Islet of Langerhans (tissue), 1 donor: Measurements from ENCODE around the gene RNF152.
"Not testable (repeated sequence)": the region's sequence is repeated elsewhere in the genome, so short reads cannot be mapped to it uniquely, and the experiment has no call there.

Experiments used
- FAIRE-seq: peaks from one replicate; lab custom pipeline; 2011; peaks lifted over from hg19 to GRCh38; lab: Jason Lieb, UNC

Gene RNF152

DNA sequence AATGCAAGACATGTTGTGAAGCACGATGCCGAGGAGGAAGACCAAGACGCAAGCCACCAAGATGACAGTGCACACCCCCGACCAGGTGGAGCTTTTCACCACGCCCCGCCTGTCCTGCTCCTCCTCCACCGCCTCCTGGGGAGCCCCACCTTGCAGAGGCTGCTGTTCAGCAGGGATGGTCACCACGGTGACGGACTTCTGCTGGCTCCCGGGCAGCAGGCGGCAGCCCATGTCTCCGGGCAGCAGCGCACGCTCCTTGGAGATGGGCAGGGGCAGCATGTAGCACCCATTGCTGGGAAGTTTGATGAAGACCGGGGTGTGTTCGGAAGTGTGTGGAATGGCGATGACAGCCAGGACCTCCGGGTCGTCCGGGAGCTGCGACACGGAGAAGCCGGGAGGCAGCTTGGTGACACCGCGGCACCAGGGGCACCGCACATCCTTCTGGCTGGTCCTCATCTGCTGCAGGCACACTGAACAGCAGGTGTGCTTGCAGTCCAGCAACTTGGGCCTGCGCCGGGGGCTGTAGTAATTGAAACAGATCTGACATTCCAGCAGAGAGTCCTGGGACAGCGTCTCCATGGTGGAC, 76.8 kb downstream of the RNF152 start:
- FAIRE-seq, result no peak

DNA sequence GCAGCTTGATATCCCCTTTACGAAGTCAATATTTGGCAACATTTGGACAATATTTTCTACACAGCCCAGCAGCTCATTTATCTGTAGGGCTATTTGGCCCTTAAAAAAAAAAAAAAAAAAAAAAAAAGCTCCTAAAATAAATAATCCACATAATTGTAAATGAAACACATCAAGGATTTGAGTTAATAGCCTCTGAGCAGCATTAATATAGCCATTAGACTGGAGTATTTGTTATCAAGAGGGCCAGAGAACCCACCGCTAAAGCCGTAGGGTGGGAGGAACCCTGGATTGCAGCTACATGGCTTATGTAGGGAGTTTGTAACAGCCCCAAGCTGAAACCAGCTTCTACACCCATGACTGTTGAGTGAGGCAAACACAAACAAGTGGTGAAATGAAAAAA, 84.5 kb downstream of the RNF152 start:
- FAIRE-seq, result no peak

DNA sequence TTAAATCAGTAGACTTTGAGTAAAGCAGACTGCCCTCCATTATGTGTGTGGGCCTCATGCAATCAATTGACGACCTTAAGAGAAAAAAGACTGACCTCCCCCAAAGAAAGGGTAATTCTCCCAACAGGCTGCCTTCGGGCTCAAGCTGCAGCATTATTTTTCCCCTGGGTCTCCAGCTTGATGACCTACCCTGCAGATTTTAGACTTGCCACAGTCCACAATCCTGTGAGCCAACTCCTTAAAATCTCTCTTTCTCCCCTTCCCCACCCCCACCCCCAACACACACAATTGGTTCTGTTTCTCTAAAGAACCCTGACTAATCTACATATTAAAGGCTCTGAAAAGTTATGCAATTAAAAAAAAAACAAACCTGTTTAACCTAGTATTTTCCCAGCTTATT, 89.4 kb downstream of the RNF152 start:
- no peak for FAIRE-seq

DNA sequence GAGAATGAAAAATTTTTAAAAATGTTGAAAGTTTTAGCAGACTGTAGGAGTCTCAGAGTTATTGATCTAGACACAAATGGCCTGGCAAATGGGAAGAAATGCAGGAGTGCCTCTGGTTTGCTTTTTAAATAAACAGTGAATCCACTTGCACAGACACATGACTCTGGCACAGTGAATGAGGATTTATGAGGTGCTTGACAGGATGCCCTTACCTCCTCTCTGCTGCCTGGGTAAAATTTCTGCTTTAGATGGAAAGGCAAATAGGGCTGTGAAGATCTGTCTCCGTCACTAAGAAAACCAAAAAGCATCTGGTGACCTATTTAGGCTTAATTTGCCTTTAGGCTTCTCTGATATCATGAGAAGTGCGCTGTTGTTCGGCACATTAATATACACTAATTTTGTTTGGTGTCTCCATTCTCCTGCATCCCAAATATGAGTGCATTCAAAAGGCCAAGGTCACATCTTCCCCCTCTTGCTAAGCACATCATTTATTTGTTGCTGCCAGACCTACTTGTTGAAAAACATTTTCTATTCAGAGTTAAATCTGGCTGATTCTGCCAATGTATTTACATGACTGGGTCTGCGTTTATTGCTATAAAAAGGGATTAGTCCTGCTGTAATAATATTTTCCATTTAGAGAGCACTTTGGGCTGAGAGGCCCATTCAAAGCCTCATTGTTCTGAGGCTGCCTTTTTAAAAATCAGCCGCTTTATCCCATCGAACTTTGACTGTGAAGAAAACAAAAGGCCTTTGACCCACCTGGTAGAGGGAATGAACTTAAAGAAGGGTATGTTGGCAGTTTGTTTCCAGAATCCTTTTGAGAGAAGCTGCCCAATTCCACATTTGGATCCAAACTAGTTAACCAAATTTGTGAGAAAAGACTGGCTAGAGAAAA, 94.9 kb downstream of the RNF152 start:
- FAIRE-seq, result no peak

DNA sequence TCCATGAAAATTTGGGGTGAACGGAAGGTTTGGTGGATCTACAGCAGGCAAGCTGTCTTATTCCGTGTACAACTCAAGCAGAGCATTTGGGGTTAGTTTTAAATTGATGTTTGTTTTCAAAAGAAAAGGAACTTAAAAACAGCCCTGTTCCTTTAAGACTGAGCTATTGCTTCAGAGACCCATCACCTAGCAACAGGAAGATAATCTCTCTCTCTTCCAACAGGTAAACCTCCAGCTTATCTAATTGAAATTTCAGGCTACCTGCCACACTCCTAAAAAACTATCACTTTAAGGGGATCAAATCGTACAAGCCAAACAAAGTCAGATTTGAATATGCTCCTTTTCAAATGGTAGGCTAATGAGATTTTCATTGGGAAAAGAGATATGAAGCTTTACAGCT, 101.8 kb downstream of the RNF152 start:
- peak; percentile 87 for FAIRE-seq

DNA sequence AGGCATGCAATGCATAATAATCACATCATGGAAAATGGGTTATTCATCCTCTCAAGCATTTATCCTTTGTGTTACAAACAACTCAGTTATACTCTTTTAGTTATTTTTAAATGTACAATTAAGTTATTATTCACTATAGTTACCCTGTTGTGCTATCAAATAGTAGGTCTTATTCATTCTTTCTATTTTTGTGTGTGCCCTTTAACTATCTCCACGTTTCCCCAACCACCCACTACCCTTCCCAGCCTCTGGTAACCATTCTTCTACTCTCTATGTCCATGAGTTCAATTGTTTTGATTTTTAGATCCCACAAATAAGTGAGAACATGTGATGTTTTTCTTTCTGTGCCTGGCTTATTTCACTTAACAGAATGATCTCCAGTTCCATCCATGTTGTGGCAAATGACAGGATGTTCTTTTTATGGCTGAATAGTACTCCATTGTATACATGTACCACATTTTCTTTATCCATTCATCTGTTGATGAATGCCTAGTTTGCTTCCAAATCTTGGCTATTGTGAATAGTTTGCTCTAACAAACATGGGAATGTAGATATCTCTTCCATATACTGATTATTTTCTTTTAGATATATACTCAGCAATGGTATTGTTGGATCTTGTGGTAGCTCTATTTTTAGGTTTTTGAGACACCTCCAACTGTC, 105.7 kb downstream of the RNF152 start:
- not testable (repeated sequence) for FAIRE-seq

DNA sequence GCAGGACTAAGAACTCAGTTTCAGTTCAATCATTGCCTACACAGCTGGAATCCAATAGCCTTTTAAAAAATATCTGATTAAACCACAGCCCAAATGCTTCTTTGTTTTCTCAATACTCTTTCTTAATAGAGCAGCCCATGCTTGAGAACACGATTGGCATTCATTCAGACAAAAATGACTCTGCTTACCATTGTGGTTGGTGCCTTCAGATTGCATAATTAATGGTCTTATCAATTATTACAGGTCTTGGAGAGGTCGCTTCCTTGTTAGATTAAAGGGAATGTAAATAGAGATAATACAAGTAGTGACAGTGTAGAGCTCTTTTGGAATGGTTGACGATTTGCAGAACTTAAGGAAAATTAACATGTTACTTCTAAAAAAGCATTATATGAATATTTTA, 107.2 kb downstream of the RNF152 start:
- FAIRE-seq, result no peak

DNA sequence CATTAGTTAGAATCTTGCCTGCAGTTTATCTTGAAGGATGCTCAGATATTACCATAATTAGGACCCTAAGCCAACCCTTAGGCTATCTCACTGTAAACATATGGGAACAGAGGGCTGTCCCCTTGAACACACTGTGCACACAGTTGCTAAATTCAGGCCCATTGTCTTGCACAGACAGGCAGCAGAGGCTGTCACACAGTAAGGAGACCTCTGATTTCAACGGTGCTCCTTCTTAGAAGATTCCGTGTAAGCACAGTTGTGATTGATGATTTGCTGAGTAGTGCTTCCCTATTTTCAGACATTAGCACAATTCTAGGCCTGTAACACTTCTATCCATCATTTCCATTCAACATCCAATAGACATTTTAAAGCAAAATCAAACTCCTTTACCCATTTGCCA, 108.0 kb downstream of the RNF152 start:
- no peak for FAIRE-seq

DNA sequence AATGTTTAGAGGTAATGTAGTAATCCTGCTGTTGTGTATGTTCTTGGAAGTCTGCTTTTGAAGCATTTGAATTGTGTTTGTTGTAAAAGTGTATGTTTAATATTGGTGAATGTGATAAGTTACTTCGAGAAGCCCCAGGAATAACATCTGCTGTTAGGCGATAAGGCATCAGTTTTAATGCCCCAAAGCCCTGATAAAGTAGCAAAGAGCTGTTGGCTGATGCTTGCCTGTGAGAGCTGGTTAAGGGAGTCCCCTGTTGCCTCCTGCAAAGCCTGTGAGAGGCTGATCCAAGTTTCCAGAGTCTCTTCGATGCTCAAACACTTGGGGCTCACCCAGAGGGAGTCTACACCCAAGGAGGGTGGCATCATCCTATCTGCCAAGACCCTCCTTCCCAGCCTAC, 110.3 kb downstream of the RNF152 start:
- no peak for FAIRE-seq

DNA sequence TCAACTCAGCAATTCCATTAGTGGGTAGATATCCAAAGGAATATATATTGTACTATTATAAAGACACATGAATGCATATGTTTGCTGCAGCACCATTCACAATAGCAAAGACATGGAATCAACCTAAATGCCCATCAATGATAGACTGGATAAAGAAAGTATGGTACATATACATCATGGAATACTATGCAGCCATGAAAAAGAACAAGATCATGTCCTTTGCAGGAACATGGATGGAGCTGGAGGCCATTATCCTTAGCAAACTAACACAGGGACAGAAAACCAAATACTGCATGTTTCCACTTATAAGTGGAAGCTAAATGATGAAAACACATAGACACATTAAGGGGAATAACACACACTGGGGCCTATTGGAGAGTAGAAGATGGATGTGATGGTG, 116.6 kb downstream of the RNF152 start:
- FAIRE-seq, result not testable (repeated sequence)

DNA sequence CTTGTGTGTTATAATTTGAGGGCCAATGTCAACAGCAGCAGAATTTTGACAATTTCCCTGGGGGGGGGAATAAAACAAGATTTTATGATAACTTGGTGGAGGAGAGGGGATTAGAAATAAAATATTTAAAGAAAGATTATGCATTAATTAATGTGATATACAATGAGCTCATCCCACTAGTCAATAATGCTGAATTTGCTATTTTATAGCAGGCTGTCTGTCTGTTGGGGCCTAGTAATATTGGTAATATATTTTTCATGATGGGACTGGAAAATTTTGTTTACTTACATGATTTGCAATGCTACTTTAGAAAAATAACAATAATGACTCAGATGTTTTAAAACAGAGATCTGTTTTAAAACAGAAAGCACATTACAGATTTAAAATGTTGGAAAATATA, 118.0 kb downstream of the RNF152 start:
- no peak for FAIRE-seq

DNA sequence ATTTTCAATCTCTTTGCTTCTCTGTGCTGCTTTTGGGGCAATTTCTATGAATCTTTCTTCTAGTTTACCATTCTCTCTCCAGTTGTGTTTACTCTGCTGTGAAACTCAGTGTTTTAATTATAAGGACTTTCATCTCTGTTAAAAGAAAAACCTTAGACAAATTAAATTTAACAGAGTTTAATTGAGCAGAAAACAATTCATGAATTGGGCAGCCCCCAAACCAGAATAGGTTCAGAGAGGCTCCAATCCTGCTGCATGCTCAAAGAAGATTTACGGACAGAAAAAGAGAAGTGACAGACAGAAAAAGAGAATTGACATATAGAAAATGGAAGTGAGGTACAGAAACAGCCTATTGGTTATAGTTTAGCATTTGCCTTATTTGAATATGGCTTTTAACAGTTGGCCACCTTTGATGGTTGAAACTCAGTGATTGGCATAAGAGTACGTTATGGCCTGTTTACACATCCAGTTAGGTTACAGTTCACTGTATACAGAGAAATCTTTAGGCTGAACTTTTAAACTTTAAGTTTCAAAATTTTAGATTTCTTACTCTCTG, 120.4 kb downstream of the RNF152 start:
- no peak for FAIRE-seq

DNA sequence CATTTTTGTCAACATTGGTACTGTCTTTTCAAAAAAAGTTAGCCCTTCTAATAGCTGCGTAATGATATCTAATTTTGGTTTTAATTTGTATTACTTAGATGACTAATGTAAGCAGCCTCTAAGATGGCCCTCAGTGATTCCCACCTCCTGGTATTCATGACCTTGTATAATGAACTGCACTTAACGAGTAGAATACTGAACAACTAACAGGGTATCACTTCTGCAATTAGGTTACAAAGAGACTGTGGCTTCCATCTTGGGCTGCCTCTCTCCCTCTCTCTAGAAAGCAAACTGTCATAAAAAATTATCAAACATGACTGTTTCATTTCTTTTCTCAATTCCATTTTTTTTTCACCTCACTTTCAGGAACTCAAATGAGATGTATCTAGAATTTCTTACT, 120.9 kb downstream of the RNF152 start:
- FAIRE-seq, result no peak

DNA sequence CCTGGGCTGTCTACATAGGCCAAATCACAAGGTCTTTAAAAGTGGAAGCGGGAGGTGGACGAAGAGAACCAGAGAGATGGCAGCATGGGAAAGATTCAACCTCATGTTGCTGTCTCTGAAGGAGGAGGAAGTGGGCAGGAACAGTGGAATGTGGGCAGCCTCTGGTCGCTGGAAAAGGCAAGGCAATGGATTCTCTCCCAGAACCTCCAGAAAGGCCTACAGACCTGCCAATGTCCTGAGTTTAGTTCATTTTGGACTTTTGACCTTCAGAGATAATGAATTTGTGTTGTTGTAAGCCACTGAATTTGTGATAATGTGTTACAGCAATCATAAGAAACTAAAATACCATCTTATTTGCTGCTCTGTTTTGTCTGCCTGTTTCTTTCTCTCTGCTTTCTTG, 122.5 kb downstream of the RNF152 start:
- FAIRE-seq, result no peak

DNA sequence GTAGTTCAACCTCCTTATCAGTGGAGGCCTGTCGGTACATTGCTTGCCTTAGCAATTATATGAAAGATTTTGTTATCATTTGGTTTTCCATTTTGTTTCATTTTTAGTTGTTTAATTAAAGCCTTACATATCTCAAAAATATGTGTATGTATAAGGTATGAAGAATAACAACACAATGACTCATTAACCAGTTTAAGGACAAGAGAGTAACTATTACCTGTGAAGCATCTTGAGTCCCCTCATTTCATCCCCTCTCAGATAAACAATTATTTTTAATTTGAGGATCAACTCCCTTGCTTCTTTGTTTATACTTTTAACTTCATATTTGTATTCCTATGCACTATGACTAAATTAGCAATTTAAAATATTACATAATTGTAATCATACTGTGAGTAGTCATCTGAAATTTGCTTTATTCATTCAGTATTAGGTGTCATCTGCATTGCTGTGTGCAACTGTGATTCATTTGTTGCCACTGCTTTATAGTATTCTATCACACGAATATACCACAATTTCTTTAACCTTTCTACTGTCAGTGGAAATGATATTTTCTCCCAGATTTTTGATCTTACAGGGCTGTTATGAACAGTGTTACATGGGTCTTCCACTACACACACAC, 126.4 kb downstream of the RNF152 start:
- FAIRE-seq, result no peak

DNA sequence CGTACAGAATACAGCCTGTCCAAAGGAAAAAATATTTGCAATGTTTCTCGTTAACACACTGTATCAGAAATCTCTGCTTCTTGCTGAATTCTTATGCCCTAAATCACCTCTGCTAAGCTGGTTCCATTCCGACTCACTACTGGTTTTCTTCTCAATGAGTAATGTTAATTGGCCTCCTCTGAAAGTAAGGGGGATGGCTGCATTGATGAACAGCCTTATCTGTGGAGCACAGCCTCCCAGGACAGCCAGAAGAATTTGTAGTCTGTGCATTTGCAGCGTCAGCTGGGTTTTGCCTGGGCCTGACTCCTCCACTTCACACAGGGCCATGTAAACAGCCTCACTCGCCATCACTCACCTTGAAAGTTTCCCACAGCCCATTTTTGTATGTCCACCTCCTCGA, 127.7 kb downstream of the RNF152 start:
- FAIRE-seq, result no peak

DNA sequence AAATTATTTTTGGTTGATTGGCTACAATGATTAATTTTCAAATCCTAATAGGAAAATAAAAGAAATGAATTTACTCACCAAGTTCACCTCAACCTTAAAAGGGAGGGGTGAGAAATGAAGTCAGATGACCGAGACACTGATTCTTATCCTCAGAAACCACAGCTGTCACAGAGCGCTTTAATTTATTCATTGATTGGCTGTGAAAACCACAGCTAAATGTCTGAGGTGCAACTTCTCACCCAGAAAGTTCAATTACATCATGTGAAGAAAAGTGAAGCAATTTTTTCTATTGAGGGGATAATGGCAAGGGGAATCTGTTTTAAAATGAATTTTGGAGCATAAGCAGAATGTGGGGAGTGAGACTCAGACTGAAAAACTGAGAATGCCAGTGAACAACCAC, 128.4 kb downstream of the RNF152 start:
- FAIRE-seq, result no peak

DNA sequence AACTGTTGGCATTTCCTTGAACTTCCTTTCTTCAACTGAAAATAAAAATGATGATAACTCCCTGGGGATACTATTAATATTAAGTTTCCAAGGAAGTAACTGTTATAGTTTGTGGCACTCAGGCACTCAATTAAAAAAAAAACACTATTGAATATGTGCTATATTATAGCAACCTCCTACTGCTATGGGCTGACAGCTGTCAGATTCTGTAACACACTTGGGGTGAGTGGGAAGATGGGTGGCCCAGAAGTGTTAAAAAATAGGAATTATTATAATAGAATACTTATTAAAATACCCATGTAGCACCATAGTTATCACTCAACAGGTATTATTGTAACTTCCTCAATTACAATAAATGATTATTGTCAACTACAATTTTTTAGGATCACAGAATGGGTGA, 130.9 kb downstream of the RNF152 start:
- no peak for FAIRE-seq
